Measurements from ENCODE around the gene SYNGR2. TPM values are rescaled to one million over a fixed set of nuclear protein-coding genes. Genes with fewer than 3 reads are reported as not detected.

SYNGR2 gene
- total RNA-seq, 2 donors from 2014 or later = 49.5 to 68.1 TPM

DNA sequence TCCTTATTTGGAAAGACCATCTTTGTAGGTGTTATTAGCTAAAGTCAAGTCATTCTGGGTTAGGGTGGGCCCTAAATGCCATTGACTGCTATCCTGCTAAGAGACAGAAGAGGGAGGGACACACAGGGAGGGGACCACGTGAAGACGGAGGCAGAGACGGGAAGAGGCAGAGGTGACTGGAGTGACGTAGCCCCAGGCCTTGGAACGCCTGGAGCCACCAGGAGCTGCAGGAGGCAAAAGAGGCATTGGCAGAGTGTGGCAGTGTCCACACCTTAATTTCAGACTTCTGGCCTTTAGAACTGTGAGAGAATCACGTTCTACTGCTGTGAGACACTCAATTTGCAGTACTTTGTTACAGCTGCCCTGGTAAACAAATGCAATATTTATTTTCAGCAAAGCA lies 32.1 kb downstream of the SYNGR2 start:
- no peak for DNase-seq
- ATAC-seq = no peak
- H3K27me3 Mint-ChIP-seq = no peaks in the 10 kb centered on the region
- no peak overlapping the region for H3K27ac Mint-ChIP-seq
- H3K4me3 Mint-ChIP-seq = no peak overlapping the region
- H3K9me3 ChIP-seq (ENCODE audit: control insufficient read depth, low read length, poor library complexity, severe bottlenecking) = no peaks in the 10 kb centered on the region
- no peaks in the 10 kb centered on the region for H3K36me3 Mint-ChIP-seq (ENCODE audit: low read depth)
- no peaks in the 10 kb centered on the region for H3K4me1 Mint-ChIP-seq

GRCh38 chr17:78202666-78203065 lies 34.3 kb downstream of the SYNGR2 start:
- H3K9me3 ChIP-seq (ENCODE audit: control insufficient read depth, low read length, poor library complexity, severe bottlenecking) = no peaks in the 10 kb centered on the region
- Mint-ChIP-seq H3K4me1 (peaks cover 3% of the 10 kb centered on the region), H3K4me3 (no peak overlapping the region), H3K27ac (no peak overlapping the region), H3K27me3 (no peaks in the 10 kb centered on the region), H3K36me3 (ENCODE audit: low read depth) (no peaks in the 10 kb centered on the region)
- DNase-seq (no peak), ATAC-seq (no peak)

- Mint-ChIP-seq H3K27ac (no peak overlapping the region), H3K4me3 (no peak overlapping the region), H3K27me3 (no peaks in the 10 kb centered on the region), H3K36me3 (ENCODE audit: low read depth) (no peaks in the 10 kb centered on the region), H3K4me1 (peaks cover 3% of the 10 kb centered on the region)
- H3K9me3 ChIP-seq (ENCODE audit: control insufficient read depth, low read length, poor library complexity, severe bottlenecking) = no peaks in the 10 kb centered on the region
- no peak for ATAC-seq
- DNase-seq = no peak
These were observed 36.2 kb downstream of the SYNGR2 start for GRCh38 chr17:78204387-78205123.

DNA sequence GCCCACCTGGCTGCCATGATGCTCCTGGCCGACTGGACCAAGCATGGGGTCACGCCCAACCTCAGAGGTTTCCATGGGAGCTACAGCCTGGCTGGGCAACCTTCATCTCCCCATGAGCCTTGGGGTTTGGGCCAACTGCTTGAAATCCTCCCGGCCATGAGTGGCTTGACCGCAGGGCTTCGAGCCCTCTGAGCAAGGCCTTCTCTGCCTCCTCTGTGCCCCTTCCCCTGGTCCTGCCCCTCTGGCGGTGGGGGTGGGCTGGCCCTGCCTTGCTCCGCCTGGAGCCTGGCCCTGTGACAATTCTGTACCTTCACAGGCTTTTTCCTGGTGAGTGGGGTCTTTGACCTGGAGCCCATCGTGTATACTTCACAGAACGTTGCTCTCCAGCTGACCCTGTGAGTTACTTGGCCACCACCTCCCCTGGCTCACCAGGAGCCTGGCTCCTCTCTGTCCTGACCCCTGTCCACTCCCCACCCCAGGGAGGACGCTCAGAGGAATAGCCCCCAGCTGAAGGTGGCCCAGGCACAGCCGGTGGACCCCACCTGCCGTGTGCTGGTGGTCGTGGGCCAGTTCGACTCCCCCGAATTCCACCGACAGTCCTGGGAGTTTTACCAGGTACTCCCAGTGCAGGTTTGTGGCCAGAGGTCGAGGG lies 36.9 kb downstream of the SYNGR2 start:
- H3K4me1 Mint-ChIP-seq = peaks cover 3% of the 10 kb centered on the region
- H3K27ac Mint-ChIP-seq = no peak overlapping the region
- no peaks in the 10 kb centered on the region for H3K27me3 Mint-ChIP-seq
- H3K4me3 Mint-ChIP-seq = no peak overlapping the region
- ATAC-seq (no peak), DNase-seq (no peak)
- H3K9me3 ChIP-seq (ENCODE audit: control insufficient read depth, low read length, poor library complexity, severe bottlenecking) = no peaks in the 10 kb centered on the region
- no peaks in the 10 kb centered on the region for H3K36me3 Mint-ChIP-seq (ENCODE audit: low read depth)

DNA sequence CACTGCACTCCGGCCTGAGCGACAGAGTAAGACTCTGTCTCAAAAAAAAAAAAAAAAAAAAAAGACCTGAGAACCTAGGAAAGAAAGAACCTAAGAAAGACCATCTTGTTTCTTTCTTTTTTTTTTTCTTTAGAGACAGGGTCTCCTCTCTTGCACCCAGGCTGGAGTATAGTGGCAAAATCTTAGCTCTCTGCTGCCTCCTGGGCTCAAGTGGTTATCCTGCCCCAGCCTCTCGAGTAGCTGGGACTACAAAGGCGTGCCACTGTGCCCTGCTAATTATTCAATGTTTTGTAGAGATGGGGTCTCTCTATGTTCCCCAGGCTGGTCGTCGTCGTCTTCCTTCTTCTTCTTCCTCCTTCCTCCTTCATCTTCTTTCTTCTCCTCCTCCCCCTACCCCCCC lies 37.9 kb downstream of the SYNGR2 start:
- no peaks in the 10 kb centered on the region for H3K9me3 ChIP-seq (ENCODE audit: control insufficient read depth, low read length, poor library complexity, severe bottlenecking)
- H3K27ac Mint-ChIP-seq = no peak overlapping the region
- no peaks in the 10 kb centered on the region for H3K36me3 Mint-ChIP-seq (ENCODE audit: low read depth)
- no peak for DNase-seq
- H3K4me1 Mint-ChIP-seq = peaks cover 3% of the 10 kb centered on the region
- no peak overlapping the region for H3K4me3 Mint-ChIP-seq
- H3K27me3 Mint-ChIP-seq = no peaks in the 10 kb centered on the region
- ATAC-seq = no peak

DNA sequence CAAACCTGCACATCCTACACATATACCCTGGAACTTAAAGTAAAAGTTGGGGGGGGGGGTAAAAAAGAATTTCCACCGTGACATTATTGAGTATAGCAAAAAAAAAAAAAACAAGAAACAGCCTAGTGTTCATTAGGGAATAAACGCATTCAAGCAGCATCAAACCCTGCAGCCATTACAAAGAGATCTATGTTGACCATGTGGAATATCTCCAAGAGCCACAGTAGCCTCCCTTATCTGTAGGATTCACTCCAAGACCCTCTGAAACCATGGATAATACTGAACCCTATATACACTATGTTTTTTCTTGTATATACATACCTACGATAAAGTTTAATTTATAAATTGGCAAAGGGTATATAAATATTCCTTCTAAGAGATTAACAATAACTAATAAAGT lies 40.1 kb downstream of the SYNGR2 start:
- peaks cover 8% of the 10 kb centered on the region for H3K4me1 Mint-ChIP-seq
- ATAC-seq = no peak
- no peak overlapping the region for H3K4me3 Mint-ChIP-seq
- H3K27me3 Mint-ChIP-seq = no peaks in the 10 kb centered on the region
- no peak for DNase-seq
- H3K36me3 Mint-ChIP-seq (ENCODE audit: low read depth) = peaks cover 3% of the 10 kb centered on the region
- no peaks in the 10 kb centered on the region for H3K9me3 ChIP-seq (ENCODE audit: control insufficient read depth, low read length, poor library complexity, severe bottlenecking)
- no peak overlapping the region for H3K27ac Mint-ChIP-seq

DNA sequence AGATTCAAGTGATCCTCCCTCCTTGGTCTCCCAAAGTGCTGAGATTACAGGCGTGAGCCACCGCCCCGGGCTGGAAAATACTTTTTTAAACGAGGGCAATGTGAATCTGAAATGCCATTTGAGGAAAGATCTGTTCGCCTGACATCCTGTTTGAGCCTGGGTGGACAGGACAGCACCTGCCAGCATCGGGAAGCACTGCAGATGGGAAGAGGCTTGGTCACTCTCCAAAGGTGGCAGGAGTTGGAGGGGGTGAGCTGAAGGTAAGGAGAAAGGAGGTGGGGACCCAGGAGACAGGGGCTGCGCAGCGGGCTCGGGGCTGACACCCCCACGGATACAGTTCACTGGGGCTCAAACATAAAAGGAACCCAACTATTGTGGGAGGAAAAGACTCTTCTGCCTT lies 41.7 kb downstream of the SYNGR2 start:
- Mint-ChIP-seq H3K4me1 (peaks cover 10% of the 10 kb centered on the region), H3K36me3 (ENCODE audit: low read depth) (peaks cover 3% of the 10 kb centered on the region), H3K4me3 (no peak overlapping the region), H3K27ac (no peak overlapping the region), H3K27me3 (no peaks in the 10 kb centered on the region)
- H3K9me3 ChIP-seq (ENCODE audit: control insufficient read depth, low read length, poor library complexity, severe bottlenecking) = no peaks in the 10 kb centered on the region
- no peak for DNase-seq
- ATAC-seq = no peak

DNA sequence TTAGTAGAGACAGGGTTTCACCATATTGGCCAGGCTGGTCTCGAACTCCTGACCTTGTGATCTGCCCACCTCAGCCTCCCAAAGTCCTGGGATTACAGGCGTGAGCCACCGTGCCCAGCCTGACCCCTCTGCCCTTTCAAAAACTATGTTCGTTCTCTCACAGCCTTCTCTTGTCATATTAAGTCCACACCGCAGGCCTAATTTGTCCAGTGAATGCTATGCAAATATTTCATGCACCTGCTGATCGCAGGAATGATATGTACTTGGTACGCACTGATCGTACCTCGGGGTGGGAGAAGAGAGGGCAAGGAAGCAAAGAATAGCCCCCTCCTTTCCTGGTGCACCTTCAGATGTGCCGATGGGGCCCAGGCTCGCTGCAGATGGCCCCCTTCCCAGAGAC lies 42.7 kb downstream of the SYNGR2 start:
- Mint-ChIP-seq H3K4me3 (no peak overlapping the region), H3K27me3 (no peaks in the 10 kb centered on the region), H3K27ac (no peak overlapping the region), H3K4me1 (peaks cover 10% of the 10 kb centered on the region), H3K36me3 (ENCODE audit: low read depth) (peaks cover 3% of the 10 kb centered on the region)
- no peak for ATAC-seq
- no peaks in the 10 kb centered on the region for H3K9me3 ChIP-seq (ENCODE audit: control insufficient read depth, low read length, poor library complexity, severe bottlenecking)
- DNase-seq = no peak

- H3K4me3 Mint-ChIP-seq = peak within 1 kb of the TSS; percentile 82
- peaks cover 3% of the 10 kb centered on the region for H3K36me3 Mint-ChIP-seq (ENCODE audit: low read depth)
- no peak within 1 kb of the TSS for H3K27ac Mint-ChIP-seq
- peaks cover 7% of the 10 kb centered on the region for H3K4me1 Mint-ChIP-seq
- no peaks in the 10 kb centered on the region for H3K27me3 Mint-ChIP-seq
- DNase-seq = peak; percentile 84 to 94 (median 87)
- ATAC-seq = peak; percentile 100
- no peaks in the 10 kb centered on the region for H3K9me3 ChIP-seq (ENCODE audit: control insufficient read depth, low read length, poor library complexity, severe bottlenecking)
These were observed 45.8 kb downstream of the SYNGR2 start, which contains the start of gene BIRC5 for GRCh38 chr17:78214016-78214705. Gene BIRC5, plus strand, starts transcription at chr17:78214253. Its CDS starts 64 bp downstream, at chr17:78214317.

DNA sequence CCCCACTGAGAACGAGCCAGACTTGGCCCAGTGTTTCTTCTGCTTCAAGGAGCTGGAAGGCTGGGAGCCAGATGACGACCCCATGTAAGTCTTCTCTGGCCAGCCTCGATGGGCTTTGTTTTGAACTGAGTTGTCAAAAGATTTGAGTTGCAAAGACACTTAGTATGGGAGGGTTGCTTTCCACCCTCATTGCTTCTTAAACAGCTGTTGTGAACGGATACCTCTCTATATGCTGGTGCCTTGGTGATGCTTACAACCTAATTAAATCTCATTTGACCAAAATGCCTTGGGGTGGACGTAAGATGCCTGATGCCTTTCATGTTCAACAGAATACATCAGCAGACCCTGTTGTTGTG lies 46.3 kb downstream of the SYNGR2 start:
- Mint-ChIP-seq H3K36me3 (ENCODE audit: low read depth) (peaks cover 3% of the 10 kb centered on the region), H3K27ac (no peak overlapping the region), H3K4me3 (peak overlapping the region; percentile 82), H3K4me1 (peaks cover 7% of the 10 kb centered on the region), H3K27me3 (no peaks in the 10 kb centered on the region)
- ATAC-seq (no peak), DNase-seq (no peak)
- no peaks in the 10 kb centered on the region for H3K9me3 ChIP-seq (ENCODE audit: control insufficient read depth, low read length, poor library complexity, severe bottlenecking)

- no peak for ATAC-seq
- DNase-seq = no peak
- Mint-ChIP-seq H3K4me3 (no peak overlapping the region), H3K4me1 (peaks cover under 1% of the 10 kb centered on the region), H3K27me3 (no peaks in the 10 kb centered on the region), H3K36me3 (ENCODE audit: low read depth) (no peaks in the 10 kb centered on the region), H3K27ac (no peak overlapping the region)
- H3K9me3 ChIP-seq (ENCODE audit: control insufficient read depth, low read length, poor library complexity, severe bottlenecking) = no peaks in the 10 kb centered on the region
These were observed 51.2 kb downstream of the SYNGR2 start for GRCh38 chr17:78219396-78220150.
